ENCODE results near the gene PPARD.

PPARD gene

DNA sequence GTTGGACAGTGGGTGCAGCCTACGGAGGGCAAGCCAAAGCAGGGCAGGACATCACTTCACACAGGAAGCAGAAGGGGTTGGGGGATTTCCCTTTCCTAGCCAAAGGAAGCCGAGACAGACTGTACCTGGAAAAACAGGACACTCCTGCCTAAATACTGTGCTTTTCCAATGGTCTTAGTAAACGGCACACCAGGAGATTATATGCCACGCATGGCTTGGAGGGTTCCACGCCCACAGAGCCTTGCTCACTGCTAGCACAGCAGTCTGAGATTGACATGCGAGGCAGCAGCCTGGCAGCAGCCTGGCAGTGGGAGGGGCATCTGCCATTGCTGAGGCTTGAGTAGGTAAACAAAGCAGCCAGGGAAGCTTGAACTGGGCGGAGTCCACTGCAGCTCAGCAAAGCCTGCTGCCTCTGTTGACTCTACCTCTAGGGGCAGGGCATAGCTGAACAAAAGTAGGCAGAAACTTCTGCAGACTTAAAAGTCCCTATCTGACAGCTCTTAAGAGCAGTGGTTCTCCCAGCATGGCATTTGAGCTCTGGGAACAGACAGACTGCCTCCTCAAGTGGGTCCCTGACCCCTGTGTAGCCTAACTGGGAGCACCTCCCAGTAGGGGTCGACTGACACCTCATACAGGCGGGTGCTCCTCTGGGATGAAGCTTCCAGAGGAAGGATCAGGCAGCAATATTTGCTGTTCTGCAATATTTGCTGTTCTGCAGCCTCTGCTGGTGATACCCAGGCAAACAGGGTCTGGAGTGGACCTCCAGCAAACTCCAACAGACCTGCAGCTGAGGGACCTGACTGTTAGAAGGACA lies 10.1 kb upstream of the PPARD start:
- TF ChIP-seq, protein P1, sequence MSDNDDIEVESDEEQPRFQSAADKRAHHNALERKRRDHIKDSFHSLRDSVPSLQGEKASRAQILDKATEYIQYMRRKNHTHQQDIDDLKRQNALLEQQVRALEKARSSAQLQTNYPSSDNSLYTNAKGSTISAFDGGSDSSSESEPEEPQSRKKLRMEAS (IDR thresholded peaks at IDR 0.05) = 0 out of 2 replicates have a peak, but pooled peaks have one; percentile 35
- TF ChIP-seq, protein P2, sequence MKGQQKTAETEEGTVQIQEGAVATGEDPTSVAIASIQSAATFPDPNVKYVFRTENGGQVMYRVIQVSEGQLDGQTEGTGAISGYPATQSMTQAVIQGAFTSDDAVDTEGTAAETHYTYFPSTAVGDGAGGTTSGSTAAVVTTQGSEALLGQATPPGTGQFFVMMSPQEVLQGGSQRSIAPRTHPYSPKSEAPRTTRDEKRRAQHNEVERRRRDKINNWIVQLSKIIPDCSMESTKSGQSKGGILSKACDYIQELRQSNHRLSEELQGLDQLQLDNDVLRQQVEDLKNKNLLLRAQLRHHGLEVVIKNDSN (IDR thresholded peaks at IDR 0.05) = peak; percentile 36; the same call in 1 of the 2 replicates

DNA sequence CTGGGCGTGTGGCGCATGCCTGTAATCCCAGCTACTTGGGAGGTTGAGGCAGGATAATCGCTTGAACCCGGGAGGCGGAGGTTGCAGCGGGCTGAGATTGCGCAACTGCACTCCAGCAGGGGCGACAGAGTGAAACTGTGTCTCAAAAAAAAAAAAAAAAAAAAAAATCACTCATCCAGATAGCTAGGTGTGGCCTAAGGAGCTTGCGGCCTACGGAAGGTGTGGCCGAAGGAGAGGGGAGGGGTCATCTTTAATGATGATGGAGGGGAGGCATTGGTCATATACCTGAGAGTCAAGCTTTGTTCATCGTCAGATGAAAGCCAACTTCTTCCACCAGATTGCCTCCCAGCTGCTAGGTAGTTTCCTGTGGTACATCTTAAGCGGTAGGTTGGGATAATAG lies 801 bp upstream of the PPARD start:
- TF ChIP-seq YY1 (IDR thresholded peaks at IDR 0.05; ENCODE audit: low read depth) (no peak), CEBPB (IDR thresholded peaks at IDR 0.05) (peak; percentile 100), ZBTB7A (IDR thresholded peaks at IDR 0.05; ENCODE audit: low read depth) (no peak; the same call in 1 of the 2 replicates)
- TF ChIP-seq, protein P3, sequence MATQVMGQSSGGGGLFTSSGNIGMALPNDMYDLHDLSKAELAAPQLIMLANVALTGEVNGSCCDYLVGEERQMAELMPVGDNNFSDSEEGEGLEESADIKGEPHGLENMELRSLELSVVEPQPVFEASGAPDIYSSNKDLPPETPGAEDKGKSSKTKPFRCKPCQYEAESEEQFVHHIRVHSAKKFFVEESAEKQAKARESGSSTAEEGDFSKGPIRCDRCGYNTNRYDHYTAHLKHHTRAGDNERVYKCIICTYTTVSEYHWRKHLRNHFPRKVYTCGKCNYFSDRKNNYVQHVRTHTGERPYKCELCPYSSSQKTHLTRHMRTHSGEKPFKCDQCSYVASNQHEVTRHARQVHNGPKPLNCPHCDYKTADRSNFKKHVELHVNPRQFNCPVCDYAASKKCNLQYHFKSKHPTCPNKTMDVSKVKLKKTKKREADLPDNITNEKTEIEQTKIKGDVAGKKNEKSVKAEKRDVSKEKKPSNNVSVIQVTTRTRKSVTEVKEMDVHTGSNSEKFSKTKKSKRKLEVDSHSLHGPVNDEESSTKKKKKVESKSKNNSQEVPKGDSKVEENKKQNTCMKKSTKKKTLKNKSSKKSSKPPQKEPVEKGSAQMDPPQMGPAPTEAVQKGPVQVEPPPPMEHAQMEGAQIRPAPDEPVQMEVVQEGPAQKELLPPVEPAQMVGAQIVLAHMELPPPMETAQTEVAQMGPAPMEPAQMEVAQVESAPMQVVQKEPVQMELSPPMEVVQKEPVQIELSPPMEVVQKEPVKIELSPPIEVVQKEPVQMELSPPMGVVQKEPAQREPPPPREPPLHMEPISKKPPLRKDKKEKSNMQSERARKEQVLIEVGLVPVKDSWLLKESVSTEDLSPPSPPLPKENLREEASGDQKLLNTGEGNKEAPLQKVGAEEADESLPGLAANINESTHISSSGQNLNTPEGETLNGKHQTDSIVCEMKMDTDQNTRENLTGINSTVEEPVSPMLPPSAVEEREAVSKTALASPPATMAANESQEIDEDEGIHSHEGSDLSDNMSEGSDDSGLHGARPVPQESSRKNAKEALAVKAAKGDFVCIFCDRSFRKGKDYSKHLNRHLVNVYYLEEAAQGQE (IDR thresholded peaks at IDR 0.05; ENCODE audit: low read depth) = no peak
- TF ChIP-seq, protein P2 (IDR thresholded peaks at IDR 0.05) = no peak

DNA sequence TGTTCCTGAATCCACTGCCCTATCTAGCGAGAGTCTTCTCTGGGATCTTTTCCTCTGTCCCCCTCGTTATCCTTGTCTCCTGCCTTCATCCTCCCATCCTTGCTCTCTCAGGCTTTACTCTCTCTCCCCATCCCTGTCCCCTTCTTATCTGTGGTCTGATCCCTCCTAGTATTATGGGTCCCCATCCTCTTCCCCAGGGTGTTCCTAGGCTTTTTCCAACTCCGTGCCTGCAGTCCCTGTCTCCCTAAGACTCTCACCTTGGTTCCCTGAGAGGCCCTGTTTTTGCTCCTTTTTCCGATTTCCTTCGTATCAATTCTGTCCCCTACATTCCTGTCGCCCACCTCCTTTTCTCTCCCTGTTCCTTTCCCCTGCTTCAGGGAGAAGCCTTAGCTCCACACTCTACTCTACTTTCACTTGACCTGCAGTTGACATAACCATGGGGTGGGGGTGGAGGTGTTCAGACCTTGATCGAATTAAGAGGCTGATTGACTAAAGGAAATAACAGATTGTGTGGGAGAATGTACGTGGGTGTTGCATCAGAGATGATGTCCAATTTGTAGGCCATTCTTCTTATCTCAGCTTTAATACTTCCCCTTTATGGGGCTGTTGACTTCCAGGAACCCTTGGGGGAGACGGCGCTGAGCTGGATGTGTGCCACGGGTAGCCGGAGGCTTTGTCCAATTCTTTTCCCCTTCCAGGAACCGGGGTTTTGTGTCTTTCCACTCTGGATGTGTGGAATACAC lies 905 bp downstream of the PPARD start:
- TF ChIP-seq CEBPB (IDR thresholded peaks at IDR 0.05) = no peak
- TF ChIP-seq CREB1 (IDR thresholded peaks at IDR 0.05; ENCODE audit: low read depth) = no peak
- no peak for TF ChIP-seq NFIC (IDR thresholded peaks at IDR 0.05)
- TF ChIP-seq, protein P3 (IDR thresholded peaks at IDR 0.05; ENCODE audit: low read depth) = no peak
- TF ChIP-seq TCF12 (IDR thresholded peaks at IDR 0.05; ENCODE audit: low read depth) = no peak
- TF ChIP-seq FOXM1 (IDR thresholded peaks at IDR 0.05; ENCODE audit: borderline replicate concordance, low read depth) = no peak
- TF ChIP-seq TAF1 (IDR thresholded peaks at IDR 0.05; ENCODE audit: low read depth) = no peak
- TF ChIP-seq, protein P1 (IDR thresholded peaks at IDR 0.05) = no peak
- TF ChIP-seq TEAD4 (IDR thresholded peaks at IDR 0.05) = no peak
- TF ChIP-seq EP300 (IDR thresholded peaks at IDR 0.05; ENCODE audit: borderline replicate concordance) = no peak
- TF ChIP-seq YY1 (IDR thresholded peaks at IDR 0.05; ENCODE audit: low read depth) = no peak

DNA sequence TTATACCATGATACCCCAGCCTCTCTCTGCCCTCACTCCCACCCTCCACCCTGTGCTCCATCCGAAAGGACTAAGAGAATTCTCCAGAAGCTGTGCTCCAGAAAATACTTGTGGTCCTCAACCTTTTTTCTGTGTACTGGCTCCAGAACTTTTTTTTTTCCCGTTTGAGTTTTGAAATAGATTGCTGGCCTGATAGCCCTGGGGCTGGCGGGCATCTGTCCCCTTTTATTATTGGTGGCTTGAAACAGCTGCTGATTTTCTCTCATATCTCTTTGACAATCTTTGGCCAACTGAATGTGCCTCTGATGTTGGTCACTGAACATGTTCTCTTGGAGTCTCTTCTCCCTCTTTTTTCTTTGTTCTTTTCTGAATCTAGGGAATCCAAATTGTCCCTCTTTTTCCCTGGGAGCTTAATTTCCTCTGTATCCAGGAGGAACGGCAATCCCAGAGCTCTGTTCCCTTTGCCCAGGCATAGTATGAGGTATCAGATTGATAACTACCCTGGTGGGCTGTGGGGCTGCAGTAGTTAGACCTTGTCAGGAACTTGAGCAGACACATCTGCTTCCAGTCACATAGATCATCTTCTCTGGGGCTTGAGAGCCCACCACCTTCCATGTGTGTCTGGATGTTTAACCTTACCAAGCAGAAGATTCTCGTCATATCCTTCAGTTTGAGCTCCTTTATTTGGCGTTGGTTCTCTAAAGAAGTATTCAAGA lies 1.6 kb downstream of the PPARD start:
- TF ChIP-seq, protein P1 (IDR thresholded peaks at IDR 0.05) = no peak
- TF ChIP-seq TAF1 (IDR thresholded peaks at IDR 0.05; ENCODE audit: low read depth) (no peak), NFIC (IDR thresholded peaks at IDR 0.05) (no peak), ZBTB7A (IDR thresholded peaks at IDR 0.05; ENCODE audit: low read depth) (no peak), FOXM1 (IDR thresholded peaks at IDR 0.05; ENCODE audit: borderline replicate concordance, low read depth) (no peak), CEBPB (IDR thresholded peaks at IDR 0.05) (no peak), CREB1 (IDR thresholded peaks at IDR 0.05; ENCODE audit: low read depth) (no peak), TCF12 (IDR thresholded peaks at IDR 0.05; ENCODE audit: low read depth) (no peak), RAD21 (IDR thresholded peaks at IDR 0.05; ENCODE audit: low read depth) (no peak), EGR1 (IDR thresholded peaks at IDR 0.05) (no peak), YY1 (IDR thresholded peaks at IDR 0.05; ENCODE audit: low read depth) (no peak), TEAD4 (IDR thresholded peaks at IDR 0.05) (no peak), EP300 (IDR thresholded peaks at IDR 0.05; ENCODE audit: borderline replicate concordance) (no peak)
- TF ChIP-seq, protein P3 (IDR thresholded peaks at IDR 0.05; ENCODE audit: low read depth) = no peak
- TF ChIP-seq, protein P2 (IDR thresholded peaks at IDR 0.05) = no peak
